AG04449 (cell line): ENCODE data around the gene FOXL2NB.

ENCODE experiments used
- CTCF ChIA-PET: fragments of 350-600 bp; formaldehyde crosslinking; extraction: SDS; loops from one replicate; lab custom pipeline; 2021; ENCODE audit warnings: antibody characterized with exemption; lab: Yijun Ruan, JAX
- POLR2A ChIA-PET: fragments of 400-600, 350-600 bp; formaldehyde crosslinking; extraction: SDS; loops from one replicate; lab custom pipeline; 2020; ENCODE audit warnings: antibody characterized with exemption, inconsistent platforms; lab: Yijun Ruan, JAX
- DNase-seq: peaks from one replicate; pipeline ENCODE4 v3.0.0-alpha.2; 2010; ENCODE audit warnings: low read depth, low spot score
- H3K4me3 ChIP-seq: 2 replicates; pipeline ENCODE4 v1.5.1; 2011; ENCODE audit warnings: low read depth, mild to moderate bottlenecking, control low read depth, low read length
- CTCF ChIP-seq: IDR thresholded peaks from one replicate; pipeline ENCODE4 v1.5.1; 2011; ENCODE audit warnings: mild to moderate bottlenecking, moderate library complexity, low read length, control low read depth, inconsistent platforms; ENCODE audit not compliant: insufficient read depth; ENCODE audit errors: missing control alignments

FOXL2NB gene

GRCh38 chr3:138902171-138902570 lies 44.8 kb upstream of the FOXL2NB start:
- ChIA-PET CTCF (interaction anchor here (1.1 to 7.5 kb wide), 3 partner anchors 13 to 308 kb away, joined by 3 to 117 read pairs (median 6); partner anchors contain the start of gene CEP70), POLR2A (no interaction called here)
- H3K4me3 ChIP-seq: no peak overlapping the region
- TF ChIP-seq CTCF: no peak
- DNase-seq: no peak

- no peak for DNase-seq
- CTCF ChIA-PET: interaction anchor here (0.6 to 1.8 kb wide), 5 partner anchors 9 to 313 kb away, joined by 3 to 9 read pairs (median 3); partner anchors contain the start of gene CEP70
- no peak for TF ChIP-seq CTCF
- H3K4me3 ChIP-seq: no peak overlapping the region
- POLR2A ChIA-PET: no interaction called here
Observed at GRCh38 chr3:138907539-138907938, 39.5 kb upstream of the FOXL2NB start.

GRCh38 chr3:138908846-138909245 lies 38.2 kb upstream of the FOXL2NB start:
- H3K4me3 ChIP-seq: no peak overlapping the region
- no peak for DNase-seq
- TF ChIP-seq CTCF: no peak
- POLR2A ChIA-PET: no interaction called here
- CTCF ChIA-PET: interaction anchor here (1.6 to 20.3 kb wide), 4 partner anchors 8 to 314 kb away, joined by 3 to 684 read pairs (median 8); partner anchors contain the start of gene CEP70

GRCh38 chr3:138909904-138910303 lies 37.1 kb upstream of the FOXL2NB start:
- POLR2A ChIA-PET: no interaction called here
- no peak for TF ChIP-seq CTCF

GRCh38 chr3:138911621-138912020 lies 35.4 kb upstream of the FOXL2NB start:
- ChIA-PET POLR2A (no interaction called here), CTCF (interaction anchor here (1.2 to 20.3 kb wide), 7 partner anchors 10 to 321 kb away, joined by 3 to 731 read pairs (median 43); partner anchors contain the start of gene CEP70)
- TF ChIP-seq CTCF: no peak
- H3K4me3 ChIP-seq: no peak overlapping the region
- no peak for DNase-seq

More at GRCh38 chr3:138909904-138910303, 37.1 kb upstream of the FOXL2NB start:
- no peak for DNase-seq
- CTCF ChIA-PET: interaction anchor here (1.6 to 20.3 kb wide), 3 partner anchors 13 to 320 kb away, joined by 3 to 731 read pairs (median 684); partner anchors contain the start of gene CEP70
- no peak overlapping the region for H3K4me3 ChIP-seq

GRCh38 chr3:138912237-138912636 lies 34.8 kb upstream of the FOXL2NB start:
- no peak overlapping the region for H3K4me3 ChIP-seq
- CTCF ChIA-PET: interaction anchor here (0.8 to 20.3 kb wide), 9 partner anchors 9 to 495 kb away, joined by 3 to 731 read pairs (median 6); partner anchors contain the start of gene CEP70
- POLR2A ChIA-PET: no interaction called here
- TF ChIP-seq CTCF: no peak
- DNase-seq: no peak
